ENCODE results near the gene EOGT. TPM values are rescaled to one million over a fixed set of nuclear protein-coding genes. Genes with fewer than 3 reads are reported as not detected.

EOGT gene
- total and polyA plus RNA-seq, 2 experiments from 2014 or later: 11.9 to 27.2 TPM

- TF ChIP-seq ZNF114 (CRISPR knock-in tag; IDR thresholded peaks at IDR 0.05) (no peak), ZNF331 (CRISPR knock-in tag; IDR thresholded peaks at IDR 0.05; ENCODE audit: low read depth) (no peak), EZH2 (IDR thresholded peaks at IDR 0.05; ENCODE audit: low read depth, unreplicated experiment) (no peak), ETS1 (IDR thresholded peaks at IDR 0.05) (no peak)
Observed at GRCh38 chr3:68977486-68978167, 35.9 kb downstream of the EOGT start (continued).

DNA sequence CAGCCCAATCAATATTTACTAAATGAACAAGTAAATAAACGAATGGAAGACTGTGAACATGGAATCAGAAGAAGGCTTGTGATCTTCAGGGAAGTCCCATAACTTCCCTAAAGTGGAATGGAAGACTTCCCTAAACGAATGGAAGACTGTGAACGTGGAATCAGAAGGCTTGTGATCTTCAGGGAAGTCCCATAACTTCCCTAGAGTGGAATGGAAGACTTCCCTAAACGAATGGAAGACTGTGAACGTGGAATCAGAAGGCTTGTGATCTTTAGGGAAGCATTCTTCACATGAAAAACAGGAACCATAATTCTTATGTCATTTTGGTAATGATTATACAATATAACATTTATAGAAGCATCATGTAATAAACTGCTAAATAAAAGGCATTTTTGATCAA, 38.8 kb downstream of the EOGT start:
- Histone ChIP-seq H3K27ac (ENCODE audit: low read depth) (no peak overlapping the region), H4K20me1 (replicated peaks; ENCODE audit: insufficient read depth) (no peaks in the 10 kb centered on the region; the same call in 1 of the 2 replicates), H3K9me2 (ENCODE audit: insufficient read depth) (no peaks in the 10 kb centered on the region), H3K4me3 (no peak overlapping the region), H3K27me3 (ENCODE audit: insufficient read depth) (no peaks in the 10 kb centered on the region), H2AFZ (no peak overlapping the region), H3K79me2 (replicated peaks; ENCODE audit: insufficient read depth) (no peaks in the 10 kb centered on the region), H3K4me1 (ENCODE audit: insufficient read depth) (no peaks in the 10 kb centered on the region), H3K36me3 (ENCODE audit: insufficient read depth) (peaks cover 20% of the 10 kb centered on the region; the same call in 1 of the 2 replicates), H3F3A (replicated peaks; ENCODE audit: low read depth) (no peaks in the 10 kb centered on the region), H3K4me2 (no peak overlapping the region)
- TF ChIP-seq ZNF462 (CRISPR knock-in tag; IDR thresholded peaks at IDR 0.05): no peak
- no peak for TF ChIP-seq EZH2 (IDR thresholded peaks at IDR 0.05; ENCODE audit: low read depth, unreplicated experiment)
- TF ChIP-seq CTCF (conservative IDR thresholded peaks at IDR 0.05; ENCODE audit: low read depth in 2 of 2): no peak
- TF ChIP-seq POLR2AphosphoS5 (IDR thresholded peaks at IDR 0.05; ENCODE audit: low read depth): no peak
- no peak for TF ChIP-seq NANOG (IDR thresholded peaks at IDR 0.05; ENCODE audit: borderline replicate concordance)
- TF ChIP-seq ZNF331 (CRISPR knock-in tag; IDR thresholded peaks at IDR 0.05; ENCODE audit: low read depth): no peak
- no peak for TF ChIP-seq STAT1 (IDR thresholded peaks at IDR 0.05; ENCODE audit: unreplicated experiment)
- Mint-ChIP-seq H3K27ac (no peak overlapping the region), H3K36me3 (ENCODE audit: low read depth) (peaks cover 15% of the 10 kb centered on the region), H3K27me3 (ENCODE audit: insufficient read depth, low read depth, poor library complexity) (no peaks in the 10 kb centered on the region), H3K9me3 (no peaks in the 10 kb centered on the region), H3K4me1 (peaks cover 12% of the 10 kb centered on the region), H3K4me3 (no peak overlapping the region)
- DNase-seq (ENCODE audit: low spot score) (no peak), ATAC-seq (no peak)

Measured in GM23338 (cell line).